Thyroid gland (tissue), 4 donors: Measurements from ENCODE around the gene RIC3.

ENCODE experiments used
- POLR2A ChIP-seq, 2 donors: fragments of 450-650 bp; IDR thresholded peaks; one replicate each; pipeline ENCODE4 v1.6.1; 2017; ENCODE audit warnings: antibody characterized with exemption in 2 of 2, mild to moderate bottlenecking in 2 of 2, moderate library complexity in 1 of 2
- TF ChIP-seq, protein P1 (sequence below), 6 experiments: fragments of 200-600 bp in 3 of 6; fragments of 450-650 bp in 3 of 6; sonication (generic) in 3 of 6; IDR thresholded peaks; one replicate each; pipeline ENCODE4 v1.5.1; 2016 to 2019; ENCODE audit warnings: antibody characterized with exemption in 6 of 6, mild to moderate bottlenecking in 2 of 6, inconsistent platforms in 1 of 6, moderate library complexity in 1 of 6

DNA sequence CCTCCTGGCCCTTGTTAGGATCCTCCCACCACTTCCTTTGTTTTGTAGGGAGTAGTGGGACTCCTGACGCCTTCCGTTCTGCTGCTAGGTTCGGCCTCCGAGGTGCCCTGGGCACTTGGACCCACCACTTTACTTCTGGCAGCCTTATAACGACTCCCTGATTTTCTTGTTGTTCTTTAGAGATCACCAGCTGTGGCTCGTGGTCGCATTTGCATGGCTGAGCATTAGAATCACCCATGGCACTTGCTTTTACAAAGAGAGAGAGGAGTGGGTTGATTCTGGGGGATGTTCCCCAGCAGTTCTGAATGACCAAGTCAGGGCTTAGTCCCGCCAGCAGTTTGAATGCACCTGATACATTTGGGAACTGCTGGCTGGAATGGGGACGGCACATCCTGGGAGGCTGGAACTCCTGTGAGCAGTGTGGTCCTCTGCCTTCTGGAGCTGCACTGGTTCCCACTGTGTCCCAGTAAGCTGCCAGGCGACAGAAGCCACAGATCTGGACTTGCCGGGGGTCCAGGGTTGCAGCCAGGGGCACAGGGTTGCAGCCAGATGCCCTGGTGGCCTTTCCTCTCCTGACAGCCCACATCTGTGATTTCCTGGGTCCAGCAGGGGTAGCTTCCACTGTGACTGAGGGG is 83.7 kb downstream of the RIC3 start:
- no peak for TF ChIP-seq POLR2A (IDR thresholded peaks at IDR 0.05)
- TF ChIP-seq, protein P1, sequence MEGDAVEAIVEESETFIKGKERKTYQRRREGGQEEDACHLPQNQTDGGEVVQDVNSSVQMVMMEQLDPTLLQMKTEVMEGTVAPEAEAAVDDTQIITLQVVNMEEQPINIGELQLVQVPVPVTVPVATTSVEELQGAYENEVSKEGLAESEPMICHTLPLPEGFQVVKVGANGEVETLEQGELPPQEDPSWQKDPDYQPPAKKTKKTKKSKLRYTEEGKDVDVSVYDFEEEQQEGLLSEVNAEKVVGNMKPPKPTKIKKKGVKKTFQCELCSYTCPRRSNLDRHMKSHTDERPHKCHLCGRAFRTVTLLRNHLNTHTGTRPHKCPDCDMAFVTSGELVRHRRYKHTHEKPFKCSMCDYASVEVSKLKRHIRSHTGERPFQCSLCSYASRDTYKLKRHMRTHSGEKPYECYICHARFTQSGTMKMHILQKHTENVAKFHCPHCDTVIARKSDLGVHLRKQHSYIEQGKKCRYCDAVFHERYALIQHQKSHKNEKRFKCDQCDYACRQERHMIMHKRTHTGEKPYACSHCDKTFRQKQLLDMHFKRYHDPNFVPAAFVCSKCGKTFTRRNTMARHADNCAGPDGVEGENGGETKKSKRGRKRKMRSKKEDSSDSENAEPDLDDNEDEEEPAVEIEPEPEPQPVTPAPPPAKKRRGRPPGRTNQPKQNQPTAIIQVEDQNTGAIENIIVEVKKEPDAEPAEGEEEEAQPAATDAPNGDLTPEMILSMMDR (IDR thresholded peaks at IDR 0.05) = no peak
